SKM-1 treated with dmso at 0.1 percent for 144 hours (cell line): ENCODE results near the gene FMO2.
A peak's percentile ranks its signal among the peaks of the same experiment; 100 is the strongest.

Experiments
- DNase-seq: peaks from one replicate; lab custom pipeline; 2025; ENCODE audit not compliant: unreplicated experiment; lab: John Stamatoyannopoulos, UW

The FMO2 gene

DNA sequence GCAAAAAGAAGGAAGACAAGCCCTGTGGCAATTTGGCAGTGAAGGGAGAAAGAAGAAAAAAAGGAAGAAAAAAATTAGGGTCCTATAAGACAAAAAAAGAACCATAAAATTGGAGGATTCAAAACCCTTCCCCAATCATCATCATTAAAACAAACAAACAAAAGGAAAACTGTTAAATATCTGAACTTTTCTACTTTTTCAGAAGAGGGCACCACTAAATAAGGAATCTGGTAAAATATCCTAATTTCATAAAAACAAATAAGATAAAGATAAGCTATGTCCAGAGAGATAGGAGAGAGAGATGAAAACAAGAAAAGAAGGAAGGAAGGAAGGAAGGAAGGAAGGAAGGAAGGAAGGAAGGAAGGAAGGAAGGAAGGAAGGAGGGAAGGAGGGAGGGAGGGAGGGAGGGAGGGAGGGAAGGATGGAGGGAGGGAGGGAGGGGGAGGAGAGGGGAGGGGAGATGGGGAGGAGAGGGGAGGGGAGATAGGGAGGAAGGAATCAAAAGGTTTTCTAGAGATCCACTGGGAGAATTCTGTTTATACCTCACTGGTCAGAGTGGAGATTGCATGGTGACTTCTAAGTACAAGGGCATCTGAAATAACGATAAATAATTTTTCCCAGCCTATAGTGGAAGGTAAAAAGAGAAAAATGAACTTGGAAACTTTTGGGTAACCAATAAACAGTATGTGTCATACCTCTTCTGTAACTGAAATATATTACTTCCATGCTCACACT lies 10.4 kb upstream of the FMO2 start:
- DNase-seq = no peak

DNA sequence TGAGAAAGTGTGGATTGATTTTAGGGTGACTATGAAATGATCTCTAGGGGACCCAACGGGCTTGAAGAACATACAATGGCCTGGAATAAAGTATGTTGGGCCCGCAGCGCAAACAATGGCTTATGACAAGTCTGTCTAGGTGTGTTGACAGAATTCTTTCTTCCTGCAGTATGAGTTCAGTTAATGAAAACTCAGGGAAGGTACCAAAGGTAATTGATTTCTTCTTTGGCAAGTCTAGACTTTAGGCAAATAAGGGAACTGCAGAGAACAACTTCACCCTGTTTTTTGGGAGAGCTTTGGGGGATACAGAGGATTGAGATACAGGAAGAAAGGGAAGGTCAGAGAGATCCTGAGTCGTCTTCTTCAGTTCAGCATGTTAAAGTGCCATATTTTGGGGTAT lies 7.8 kb upstream of the FMO2 start:
- DNase-seq = no peak

DNA sequence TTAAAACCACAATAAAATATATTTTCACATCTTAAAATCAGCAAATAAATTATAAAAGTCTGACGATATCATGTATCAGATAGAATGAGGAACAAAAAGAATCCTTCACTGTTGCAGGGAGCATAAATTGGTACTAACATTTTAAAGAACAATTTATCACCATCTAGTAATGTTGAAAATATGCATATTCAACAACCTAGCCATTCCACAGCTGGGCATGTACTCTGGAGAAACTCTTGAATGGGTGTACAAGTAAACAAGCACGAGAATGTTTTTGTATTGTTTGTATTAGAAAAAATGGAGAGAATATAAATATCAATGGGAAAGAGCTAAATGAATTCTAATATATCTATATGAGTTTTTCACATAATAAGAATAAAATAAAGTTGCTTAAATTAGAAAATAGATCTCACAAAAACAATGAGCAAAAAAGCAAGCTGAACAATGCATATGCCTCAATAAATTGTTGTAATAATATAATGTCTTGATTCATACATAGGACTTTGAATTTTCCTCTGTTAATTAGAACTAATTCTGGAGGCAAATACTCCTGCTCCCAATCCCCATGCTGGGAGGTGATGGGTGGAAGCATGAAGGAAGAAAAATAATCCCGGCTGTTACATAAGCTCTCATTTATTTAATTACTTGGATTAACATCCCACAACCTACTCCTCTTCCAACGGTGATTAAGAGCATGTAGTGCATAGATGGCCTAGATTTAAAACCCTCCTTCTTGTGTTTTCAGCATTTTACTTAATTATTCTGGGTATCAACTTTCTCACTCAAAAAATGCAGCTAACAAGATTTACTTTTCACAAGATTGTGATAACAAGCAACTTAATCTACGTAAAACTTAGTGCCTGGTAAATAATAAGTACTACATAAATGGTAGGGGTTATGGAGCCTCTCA lies 5.5 kb upstream of the FMO2 start:
- no peak for DNase-seq

DNA sequence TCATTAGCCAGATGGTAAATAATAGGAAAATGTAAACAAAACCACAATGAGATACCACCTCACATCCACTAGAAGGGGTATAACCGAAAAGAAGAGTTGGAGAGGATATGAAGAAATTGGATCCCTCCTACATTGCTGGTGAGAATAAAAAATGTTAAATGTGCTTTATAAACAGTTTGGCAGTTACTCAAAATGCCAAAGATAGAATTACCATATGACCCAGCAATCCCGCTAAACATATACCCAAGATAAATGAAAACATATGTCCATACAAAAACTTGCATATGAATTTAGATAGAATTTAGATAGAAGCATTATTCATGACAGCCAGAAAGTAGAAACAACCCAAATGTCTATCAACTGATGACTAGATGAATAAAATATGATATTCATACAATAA lies 4.4 kb upstream of the FMO2 start:
- no peak for DNase-seq

DNA sequence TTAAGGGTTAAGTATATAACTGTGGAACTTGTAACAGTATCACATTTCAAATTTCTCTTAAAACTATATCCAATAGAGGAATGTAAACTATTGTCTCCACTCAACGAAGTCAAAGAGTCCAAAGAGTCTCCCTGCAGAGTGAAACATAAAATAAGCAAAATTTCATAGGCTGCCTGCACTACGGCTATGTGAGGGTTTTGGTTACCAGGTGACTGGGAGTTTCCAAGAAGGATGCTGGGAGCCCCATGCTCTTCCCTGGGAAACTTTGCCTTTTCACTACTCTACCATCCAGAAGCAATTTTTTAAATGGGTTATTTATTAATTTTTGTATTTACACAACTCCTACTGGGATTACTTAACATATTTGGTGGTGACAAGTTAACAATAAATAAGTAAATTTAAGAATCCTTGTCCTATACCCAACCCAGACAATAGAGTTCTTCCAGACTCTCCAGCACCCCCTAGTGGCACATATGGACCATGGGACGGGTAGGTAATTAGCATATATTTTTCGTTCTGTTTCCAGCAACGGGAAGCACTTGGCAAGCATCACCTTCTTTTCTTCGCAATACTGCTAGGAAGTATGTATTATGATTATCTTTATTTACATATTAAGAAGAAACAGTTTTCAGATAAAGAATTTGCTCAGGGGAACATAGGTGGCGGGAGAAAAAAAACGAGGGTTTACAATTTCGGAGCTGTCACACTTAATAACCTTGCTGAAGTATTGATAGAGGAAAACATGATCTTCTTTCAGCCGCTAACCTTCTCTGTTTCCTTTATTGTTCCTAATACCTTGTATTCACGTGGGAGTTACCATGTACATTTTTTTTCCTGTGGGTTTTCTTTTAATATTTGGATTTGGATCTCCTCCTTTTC lies 3.5 kb downstream of the FMO2 start:
- DNase-seq = peak; percentile 56

DNA sequence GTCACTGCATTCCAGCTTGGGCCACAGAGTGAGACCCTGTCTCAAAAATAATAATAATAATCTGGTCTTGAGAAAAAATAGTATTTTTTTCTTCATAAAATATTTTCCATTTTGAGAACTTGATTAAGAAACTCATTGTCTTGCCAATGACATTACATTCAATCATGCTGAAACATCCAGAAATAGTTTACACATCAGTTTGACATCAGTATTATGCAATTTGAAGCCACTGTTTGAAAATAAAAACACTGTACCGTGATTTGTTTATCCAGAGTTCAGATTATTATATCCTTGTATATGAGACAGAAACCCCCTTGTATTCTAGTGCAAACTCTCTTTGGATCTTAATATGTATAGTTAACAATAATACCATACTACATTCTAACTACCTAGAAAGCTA lies 6.9 kb downstream of the FMO2 start:
- no peak for DNase-seq

DNA sequence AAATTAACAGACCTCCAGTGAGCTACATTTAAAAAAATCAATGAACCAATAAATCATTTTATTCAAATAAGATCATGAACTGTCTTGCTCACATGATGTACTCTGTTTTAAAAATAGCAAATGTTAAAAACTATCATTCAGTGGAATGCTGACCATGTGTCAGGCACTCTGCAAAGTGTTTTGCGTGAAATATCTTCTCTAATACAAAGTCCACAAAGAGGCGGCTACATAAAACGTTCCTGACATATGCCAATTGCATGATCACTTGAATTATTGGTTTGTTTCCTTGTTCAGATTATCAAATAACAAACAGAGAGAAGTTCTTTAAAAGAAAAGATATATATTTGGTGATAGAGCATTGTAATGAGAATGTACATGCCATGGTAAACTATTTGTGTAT lies 10.7 kb downstream of the FMO2 start:
- no peak for DNase-seq

DNA sequence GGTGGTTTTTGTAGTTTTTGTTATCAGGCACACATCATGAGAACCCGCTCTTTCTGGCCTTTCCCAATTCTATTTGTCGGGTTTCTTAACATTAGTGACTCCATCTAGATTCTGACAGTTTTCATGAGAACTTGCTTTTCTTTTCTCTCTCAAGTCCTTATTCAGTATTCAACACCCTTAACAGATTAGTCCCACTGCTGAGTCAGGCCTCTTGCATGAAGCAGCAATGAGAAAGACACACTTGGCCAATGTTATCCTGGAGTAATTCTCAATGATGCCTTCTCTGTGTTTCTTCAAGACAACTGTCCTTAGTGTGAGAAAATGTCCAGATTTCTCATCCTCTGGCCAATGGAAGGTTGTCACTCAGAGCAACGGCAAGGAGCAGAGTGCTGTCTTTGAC lies 11.3 kb downstream of the FMO2 start:
- no peak for DNase-seq

DNA sequence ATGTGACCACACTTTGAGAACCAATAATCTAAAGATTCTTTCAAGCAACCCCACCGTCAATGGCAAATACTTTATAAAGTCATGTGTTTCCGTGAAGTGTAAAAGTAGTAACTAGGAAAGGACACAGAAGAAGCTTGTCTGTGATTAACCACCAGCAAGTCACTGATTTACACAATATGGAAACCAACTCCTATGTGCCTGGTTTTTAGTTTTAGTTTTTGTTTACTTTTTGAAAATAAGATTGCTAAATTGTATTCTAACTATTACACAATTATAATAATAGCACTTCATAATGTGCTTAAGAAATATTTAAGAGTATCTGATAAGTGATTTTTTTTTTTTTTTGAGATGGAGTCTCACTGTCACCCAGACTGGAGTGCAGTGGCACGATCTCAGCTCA lies 13.0 kb downstream of the FMO2 start:
- DNase-seq = no peak

DNA sequence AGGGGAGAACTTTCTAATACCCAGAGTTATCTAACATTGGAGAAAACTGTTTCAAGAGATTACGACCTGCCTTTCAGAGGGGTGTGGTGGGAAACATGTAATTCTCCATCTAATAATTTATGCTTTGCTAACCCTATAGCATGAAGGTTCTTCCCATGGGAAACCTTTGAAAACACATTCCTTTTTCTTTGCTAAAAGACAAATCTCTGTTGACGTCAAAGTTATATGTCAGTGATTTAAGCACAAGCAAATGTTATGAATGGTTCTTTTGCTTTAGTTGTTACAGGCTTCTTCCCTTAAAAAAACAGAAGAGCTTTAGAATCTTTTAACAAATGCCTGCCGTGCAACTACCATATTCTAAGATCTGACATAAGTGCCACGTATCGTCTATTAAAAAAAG lies 19.2 kb downstream of the FMO2 start:
- DNase-seq = no peak

DNA sequence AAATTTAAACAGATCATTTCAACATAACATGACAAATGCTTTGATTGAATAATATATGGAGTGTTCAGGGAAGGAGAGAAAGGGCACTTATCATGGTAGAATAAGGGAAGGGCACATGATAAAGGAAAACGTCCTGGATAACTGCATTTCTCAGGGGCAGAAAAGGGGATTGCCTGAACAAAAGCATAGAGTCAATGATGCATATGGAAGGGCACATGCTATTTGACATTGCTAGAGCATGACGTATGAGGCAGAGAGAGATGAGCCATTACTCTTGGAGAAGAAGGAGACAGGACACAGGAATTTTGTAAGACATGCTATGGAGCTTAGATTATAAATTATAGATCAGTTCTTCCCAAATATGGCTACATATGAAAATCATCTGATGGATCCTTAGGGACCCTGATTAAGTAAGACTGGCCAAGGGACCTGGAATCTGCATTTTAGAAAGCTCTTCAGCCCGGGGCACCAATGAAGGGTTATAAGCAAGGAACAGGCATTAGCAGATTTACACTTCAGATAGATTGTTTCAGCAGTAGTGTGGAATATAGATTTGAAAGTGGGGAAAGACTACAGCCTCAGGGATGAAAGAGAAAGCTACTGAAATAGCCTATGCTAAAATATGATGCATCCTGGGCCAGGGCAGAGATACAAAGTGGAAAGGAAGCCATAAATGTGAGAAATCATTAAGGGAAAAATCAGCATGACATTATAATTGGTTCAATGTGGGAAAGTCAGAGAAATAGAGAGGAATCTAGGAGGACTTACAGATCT lies 21.3 kb downstream of the FMO2 start:
- no peak for DNase-seq

DNA sequence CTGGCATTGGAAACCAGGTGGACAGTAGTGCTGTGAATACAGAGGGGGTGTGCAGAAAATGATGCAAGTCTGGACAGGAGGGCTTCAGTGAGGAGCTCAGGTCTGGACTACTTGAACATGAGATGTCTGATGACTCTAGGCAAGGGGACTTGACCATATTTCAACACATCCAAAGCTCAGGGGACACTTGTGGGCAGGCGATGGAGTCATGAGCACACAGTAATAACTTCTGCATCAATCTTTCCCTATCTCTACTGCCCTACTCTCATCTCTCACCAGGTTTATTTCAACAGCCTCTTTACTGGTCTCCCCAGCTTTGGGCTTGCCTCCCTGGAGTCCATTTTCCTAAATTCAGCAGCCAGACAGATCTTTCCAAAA lies 21.9 kb downstream of the FMO2 start:
- DNase-seq = no peak

DNA sequence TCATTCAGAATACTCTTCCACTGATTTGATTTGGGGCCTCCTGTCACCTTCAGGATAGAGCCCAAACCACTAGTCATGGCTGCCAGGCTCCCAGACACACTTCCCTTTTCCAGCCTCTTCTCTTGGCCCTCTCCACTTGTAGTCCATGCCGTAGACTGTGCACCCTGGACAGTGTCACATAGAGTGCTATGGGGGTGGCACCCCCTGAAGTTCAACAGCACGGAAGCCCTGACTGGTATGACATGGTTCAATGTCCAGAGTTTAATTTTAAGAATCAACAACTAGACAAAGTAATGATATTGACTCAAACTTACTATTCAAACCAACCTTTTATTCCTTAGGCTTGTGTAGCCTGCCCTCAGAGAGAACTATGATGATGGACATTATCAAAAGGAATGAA lies 22.3 kb downstream of the FMO2 start:
- no peak for DNase-seq

DNA sequence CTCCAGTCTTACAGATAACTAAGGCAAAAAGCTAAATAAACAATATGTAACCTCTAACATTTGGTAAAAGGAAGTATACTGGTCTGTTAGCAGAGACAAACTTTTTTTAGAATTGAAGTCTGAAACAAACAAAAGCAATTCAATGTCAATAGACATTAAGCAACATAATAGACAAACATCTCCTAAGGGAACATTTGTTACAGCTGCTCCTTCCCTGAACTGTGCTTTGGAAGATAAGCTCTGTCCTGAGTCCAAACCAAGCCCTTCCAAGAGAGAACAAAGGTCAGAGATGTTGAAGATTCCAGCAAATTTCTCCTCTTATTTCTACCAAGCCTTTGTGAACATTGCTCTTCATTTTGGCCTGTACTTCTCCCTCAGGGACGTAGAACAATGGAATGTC lies 25.3 kb downstream of the FMO2 start:
- no peak for DNase-seq

DNA sequence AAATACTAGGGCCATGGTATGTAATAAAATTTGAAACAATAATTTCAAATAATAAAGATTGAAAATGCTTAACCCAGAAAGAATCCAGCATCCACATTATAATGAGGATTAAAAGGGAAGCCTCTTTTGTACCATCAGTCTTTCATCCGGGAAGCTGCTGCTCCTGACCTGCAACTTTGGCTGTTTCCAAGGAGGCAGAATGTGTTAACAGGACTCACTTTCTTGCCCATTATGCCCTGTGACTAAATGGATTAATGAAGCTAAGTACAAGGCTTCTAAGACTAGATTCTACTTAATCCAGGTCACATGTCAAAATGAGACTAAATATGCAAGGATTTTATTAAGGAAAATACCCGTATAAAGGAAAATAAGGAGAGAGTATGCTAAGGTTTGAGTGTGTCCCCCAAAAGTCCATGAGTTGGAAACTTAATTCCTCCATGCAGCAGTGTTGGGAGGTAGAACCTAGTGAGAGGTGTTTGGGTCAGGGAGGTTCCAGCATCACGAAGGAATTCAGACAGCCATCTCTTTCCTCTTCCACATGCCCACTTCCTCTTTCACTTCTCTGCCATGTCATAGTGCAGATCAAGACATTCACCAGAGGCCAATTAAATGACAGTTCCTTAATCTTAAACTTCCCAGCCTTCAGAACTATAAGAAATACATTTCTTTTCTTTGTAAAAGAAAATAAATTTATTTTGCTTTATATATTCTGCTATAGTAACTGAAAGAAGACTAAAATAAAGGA lies 27.7 kb downstream of the FMO2 start:
- peak; percentile 85 for DNase-seq

DNA sequence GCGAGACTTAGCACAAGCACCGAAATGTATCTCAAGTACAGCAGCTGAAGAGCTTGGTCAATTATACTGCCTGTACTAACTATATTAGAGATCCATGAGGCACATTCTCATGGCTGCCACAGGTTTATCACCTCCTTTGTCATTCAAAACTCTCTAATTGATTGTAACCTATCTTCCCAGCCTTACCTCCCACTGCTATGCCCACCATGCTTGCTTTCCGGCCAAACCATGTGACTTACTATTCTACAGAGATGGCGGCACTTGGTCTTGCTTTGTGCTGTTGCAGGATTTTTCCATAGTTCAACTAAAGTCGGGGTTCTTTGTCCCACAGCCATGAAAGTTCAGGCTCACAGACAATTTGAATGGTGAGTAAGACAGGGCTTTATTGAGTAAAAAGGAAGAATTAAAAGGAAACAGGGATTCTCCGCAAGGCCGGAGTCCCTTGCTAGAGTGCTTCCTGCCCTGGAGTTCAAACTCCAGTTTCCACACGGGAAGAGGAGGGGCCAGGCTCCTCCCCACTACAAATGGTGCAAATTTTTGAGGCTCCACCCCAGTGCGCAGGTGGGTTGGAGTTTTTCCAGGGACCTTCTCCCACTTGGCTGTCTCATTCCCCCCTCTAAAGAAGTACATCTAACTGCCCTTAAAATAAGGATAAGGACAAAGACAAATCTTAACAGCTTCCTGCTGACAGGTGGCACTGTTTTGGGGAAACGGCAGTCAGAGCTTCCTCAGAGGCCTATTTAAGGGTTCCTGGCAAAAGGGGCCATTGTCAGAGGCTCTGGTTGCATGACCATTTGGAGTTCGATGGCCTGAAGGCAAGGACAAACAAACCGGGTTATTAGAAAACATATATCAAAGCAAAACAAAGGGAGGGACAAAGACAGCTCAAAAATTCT lies 28.7 kb downstream of the FMO2 start:
- DNase-seq = no peak

DNA sequence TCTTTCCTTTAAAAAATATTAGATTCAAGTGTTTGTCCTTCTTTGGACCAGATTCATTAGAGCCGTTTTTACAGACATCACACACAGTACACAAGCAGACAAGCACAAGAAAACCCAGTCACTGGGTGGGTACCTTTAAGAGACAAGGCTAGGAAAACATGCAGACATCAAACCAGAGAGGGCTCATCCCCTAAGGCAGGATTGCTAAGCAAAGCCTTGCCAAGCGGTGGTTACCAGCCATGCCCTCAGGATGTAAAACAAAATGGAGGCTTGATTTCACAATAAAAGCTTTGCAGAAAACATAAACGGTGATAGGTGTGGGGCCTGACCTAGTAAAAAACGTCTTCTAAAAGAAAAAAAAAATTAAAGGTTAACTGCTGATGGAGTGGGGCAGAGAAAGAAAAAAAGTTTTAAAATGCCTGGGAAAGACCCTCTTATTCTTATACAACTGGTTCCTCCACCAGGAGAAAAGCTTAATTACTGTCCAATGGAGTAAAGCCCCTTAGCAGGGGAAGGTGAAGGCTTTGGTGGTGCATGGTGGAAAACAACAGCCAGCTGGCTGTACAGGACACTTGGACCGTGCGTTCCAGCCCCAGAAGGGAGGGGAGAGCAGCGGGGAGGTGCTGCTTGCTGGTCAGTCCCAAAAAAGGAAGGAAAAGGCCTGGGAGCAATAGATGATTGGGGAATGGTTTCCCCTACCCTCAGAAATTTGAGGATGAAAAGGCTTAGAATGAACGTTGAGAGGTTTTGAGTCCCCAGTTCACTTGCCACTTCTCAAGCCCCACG lies 32.8 kb downstream of the FMO2 start:
- no peak for DNase-seq

DNA sequence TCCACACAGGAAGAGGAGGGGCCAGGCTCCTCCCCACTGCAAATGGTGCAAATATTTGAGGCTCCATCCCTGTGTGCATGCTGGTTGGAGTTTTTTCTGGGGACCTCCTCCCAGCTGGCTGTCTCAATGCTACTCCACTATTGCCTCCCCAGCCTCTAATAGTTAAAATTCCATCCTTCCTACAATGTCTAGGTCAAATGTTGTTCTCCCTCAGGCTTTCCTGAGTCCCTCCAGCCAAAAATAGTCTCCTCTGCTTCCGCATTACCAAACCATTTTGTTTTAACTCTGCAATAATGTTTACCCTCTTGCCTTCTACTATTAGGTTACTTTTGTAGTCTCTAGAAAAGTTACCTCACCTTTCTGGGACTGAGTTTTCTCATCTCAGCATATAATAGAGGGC lies 33.6 kb downstream of the FMO2 start:
- no peak for DNase-seq
